NCI-H2171 treated with DMSO at 0.1 percent for 48 hours (cell line): ENCODE results near the gene PJA1.
A peak's percentile ranks its signal among the peaks of the same experiment; 100 is the strongest.

ENCODE experiments used
- DNase-seq: peaks from one replicate; lab custom pipeline; 2025; lab: John Stamatoyannopoulos, UW

Gene PJA1, protein sequence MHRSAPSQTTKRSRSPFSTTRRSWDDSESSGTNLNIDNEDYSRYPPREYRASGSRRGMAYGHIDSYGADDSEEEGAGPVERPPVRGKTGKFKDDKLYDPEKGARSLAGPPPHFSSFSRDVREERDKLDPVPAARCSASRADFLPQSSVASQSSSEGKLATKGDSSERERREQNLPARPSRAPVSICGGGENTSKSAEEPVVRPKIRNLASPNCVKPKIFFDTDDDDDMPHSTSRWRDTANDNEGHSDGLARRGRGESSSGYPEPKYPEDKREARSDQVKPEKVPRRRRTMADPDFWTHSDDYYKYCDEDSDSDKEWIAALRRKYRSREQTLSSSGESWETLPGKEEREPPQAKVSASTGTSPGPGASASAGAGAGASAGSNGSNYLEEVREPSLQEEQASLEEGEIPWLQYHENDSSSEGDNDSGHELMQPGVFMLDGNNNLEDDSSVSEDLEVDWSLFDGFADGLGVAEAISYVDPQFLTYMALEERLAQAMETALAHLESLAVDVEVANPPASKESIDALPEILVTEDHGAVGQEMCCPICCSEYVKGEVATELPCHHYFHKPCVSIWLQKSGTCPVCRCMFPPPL

GRCh38 chrX:69165087-69165651 lies at the start of gene PJA1:
TSS of gene PJA1 (minus strand) at chrX:69165453. CDS start at chrX:69163073, 2,380 bp downstream.
- peak; percentile 67 for DNase-seq

- DNase-seq = no peak
Observed at GRCh38 chrX:69214463-69214862, 49.2 kb upstream of the PJA1 start.

- no peak for DNase-seq
Observed at GRCh38 chrX:69211701-69212100, 46.4 kb upstream of the PJA1 start.

DNA sequence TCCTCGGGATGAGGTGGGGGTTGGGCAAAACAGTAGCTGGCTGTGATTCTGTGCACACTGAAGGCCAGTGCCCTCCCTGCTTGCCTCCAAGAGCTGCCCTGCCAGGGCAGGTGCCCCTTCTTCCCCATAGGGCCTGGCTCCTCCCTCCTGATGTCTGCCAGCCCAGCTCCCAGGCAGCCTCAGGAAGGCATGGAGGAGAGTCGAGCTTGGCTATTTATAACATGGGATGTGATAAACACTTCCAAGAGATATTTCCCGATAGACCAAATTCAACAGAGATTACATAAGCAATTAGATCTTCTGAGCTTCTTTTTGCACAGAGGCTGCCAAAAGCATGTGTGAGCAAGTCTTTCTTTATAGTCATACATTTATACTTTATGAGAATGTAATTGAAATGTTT lies 45.3 kb upstream of the PJA1 start:
- no peak for DNase-seq

DNA sequence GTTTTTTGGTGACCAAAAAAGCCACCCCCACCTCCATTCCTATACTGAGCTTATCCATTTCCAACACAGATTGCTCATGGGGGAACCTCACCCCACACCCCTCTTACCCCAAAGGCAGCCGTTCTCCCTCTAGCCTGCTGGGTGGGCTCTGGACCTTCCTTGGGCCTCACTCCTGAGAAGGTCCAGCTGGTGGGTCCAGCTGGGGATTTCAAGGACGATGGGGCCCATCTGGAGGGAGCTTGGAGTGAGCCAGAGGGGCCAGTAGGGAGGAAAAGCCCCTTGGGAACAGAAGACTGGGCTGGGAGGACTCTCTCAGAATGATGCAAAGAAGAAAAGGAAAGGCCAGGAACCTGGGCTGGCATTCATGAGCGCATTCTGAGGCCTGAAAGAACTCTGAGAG lies 42.0 kb upstream of the PJA1 start:
- DNase-seq = no peak

DNA sequence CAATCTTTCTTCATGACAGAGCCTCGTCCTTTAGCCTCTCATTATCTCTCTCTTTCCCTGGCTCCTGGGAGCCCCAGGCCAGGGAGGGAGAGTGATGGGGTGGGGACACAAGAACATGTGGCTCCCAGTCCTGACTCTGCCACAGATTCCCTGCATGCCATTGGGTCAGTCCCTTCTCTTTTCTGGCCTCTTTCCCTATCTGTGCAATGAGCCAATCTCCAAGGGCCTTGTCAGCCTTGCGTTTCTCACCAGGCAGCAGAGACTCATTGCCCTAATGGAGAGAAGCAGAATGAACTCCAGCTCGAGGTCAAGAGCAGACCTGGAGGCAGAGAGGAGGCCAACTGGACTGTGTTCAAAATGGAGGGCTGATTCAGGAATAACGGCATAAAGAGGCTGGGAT lies 38.4 kb upstream of the PJA1 start:
- DNase-seq = no peak

DNA sequence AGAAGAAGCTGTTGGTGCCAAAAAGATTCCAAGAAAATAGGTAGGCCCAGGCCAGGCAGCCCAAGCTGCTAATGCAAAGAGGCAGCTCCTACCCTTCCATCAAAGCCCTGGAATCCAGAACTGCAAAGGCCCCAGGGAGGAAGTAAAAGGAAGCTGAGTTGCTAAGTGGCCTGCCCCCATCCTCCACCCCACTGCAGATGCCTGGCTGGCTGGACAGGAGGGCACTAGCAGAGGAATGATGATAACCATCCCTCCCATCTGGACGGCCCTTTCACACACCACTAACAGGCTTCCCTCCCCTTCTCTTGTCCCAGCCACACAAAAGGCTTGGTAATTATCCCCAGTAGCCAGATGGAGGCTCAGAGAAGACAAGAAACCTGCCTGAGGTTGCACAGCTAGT lies 32.4 kb upstream of the PJA1 start:
- no peak for DNase-seq

- no peak for DNase-seq
Observed at GRCh38 chrX:69196666-69197065, 31.4 kb upstream of the PJA1 start.

- DNase-seq = no peak
Observed at GRCh38 chrX:69195810-69196209, 30.6 kb upstream of the PJA1 start.

DNA sequence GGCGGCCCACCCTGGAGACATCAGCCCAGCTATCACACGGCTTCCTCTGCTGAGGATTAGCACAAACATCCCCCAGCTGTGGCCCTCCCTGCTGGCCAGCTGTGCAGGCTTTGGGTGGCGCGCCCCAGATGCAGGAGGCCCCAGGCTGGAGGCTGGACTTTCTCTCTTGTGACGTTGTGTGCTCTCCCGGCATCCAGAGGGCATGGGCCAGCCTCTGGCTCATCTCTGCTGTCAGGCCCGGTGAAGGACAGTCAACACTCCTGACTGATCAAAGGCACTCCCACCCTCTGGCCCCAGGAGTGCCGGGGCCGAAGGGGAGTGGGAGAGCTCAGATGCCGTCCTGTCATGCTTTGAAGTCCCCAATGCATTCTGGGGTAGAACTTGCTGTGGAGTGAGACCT lies 29.9 kb upstream of the PJA1 start:
- no peak for DNase-seq

GRCh38 chrX:69192603-69193002 lies 27.4 kb upstream of the PJA1 start:
- no peak for DNase-seq

DNA sequence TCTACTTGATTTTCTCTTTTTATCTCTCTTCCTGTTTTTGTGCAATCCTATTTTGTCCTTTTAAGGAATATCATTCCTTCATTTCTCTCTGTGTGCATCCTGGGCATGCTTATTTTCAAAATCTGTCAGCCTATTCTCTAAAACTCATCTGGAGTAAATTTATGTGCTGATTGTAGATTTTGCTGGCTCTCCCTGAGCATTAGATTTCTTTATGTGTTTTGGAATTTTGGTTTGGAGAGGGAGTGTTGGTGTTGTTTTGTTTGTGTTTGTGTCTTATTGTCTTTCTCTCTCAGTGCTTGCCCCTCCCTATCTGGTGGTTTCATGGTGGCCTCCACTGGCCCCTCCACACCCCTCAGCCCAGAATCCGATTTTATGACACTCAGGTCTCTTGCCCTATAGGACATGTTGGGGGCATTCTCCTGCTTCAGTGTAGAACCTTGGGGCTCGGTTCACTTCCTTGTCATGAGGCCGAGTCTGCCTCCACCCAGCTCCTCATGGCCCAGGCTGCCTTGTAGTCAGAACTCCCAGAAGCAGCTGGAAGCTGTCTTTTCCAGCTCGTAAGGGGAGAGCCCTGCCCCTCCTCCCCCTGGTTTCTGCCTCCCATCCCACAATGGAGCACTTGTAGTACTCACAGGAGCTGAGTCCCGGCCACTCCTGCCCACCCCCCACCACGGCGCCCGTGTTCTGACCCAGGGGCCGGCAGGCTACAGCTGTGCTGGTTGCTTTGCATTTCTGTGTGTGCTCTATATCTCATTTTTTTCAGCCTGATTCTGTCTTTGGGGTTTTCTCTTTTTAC lies 24.5 kb upstream of the PJA1 start:
- DNase-seq = no peak

- DNase-seq = no peak
Observed at GRCh38 chrX:69186651-69187050, 21.4 kb upstream of the PJA1 start.

GRCh38 chrX:69185886-69186285 lies 20.6 kb upstream of the PJA1 start:
- DNase-seq = no peak

- DNase-seq = no peak
Observed at GRCh38 chrX:69185141-69185540, 19.9 kb upstream of the PJA1 start.

GRCh38 chrX:69182818-69183380 lies 17.6 kb upstream of the PJA1 start:
- no peak for DNase-seq

DNA sequence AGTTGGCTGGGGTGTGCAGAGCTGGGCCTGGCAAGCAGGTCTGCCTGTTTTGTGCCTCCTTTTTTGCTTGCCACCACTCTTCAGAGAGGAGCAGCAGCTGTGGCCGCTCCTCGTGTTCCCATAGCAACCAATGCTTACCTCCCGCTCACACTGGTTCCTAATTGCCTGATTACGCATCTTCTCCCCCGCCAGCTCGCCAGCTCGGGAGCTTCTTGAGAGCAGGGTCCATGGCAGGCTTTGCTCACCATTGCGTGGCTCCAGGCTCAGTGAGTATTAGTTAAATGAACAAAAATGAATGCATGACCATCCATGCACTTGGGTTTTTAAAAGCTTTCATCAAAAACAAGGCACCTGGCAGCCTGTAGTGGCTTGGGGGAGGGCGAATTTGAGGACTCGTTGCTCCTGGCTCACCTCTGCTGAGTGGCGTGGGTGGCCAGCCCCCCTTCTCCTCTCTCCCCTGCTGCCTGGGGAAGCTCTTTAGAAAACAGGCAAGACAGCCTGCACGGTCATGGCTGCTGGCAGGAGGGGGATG lies 14.2 kb upstream of the PJA1 start:
- peak; percentile 88 for DNase-seq

DNA sequence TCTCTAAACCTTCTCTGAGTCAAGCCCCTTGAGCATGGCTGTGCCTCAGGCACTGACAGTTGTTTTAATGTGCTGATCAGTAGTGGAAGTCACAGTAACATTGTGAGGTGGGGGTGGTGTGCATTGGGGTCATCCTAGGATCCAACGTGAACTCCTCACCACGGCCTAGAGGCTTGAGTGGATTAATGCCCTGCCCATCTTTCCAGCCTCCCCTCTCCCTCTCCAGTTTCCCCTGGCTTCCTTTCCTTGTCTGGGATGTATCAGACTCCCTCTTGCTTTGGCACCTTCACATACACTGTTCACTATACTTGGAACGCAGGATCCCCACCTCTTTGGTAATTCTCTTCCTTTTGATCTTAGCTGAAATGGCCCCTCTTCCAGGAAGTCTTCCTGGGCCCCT lies 13.3 kb upstream of the PJA1 start:
- no peak for DNase-seq

GRCh38 chrX:69177511-69178162 lies 12.4 kb upstream of the PJA1 start:
- DNase-seq = no peak

DNA sequence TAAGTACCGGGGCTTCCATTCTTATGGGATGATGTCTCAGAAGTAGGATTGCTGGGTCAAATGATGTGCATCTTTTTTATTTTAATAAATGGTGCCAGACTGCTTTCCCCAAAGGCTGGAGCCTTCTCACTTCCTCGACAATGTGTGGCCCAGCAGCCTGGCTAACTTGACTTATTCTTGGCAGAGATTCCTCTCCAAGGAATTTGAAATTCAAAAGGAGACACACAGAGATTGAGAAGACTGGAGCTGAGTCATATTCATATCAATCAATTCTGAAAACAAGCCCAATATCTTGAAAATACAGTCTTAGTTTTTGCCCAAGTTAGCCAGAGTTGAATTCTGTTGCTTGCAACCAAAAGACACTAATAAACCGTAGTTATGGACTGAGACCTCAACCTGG lies 10.8 kb upstream of the PJA1 start:
- no peak for DNase-seq

GRCh38 chrX:69173906-69174305 lies 8.7 kb upstream of the PJA1 start:
- DNase-seq = no peak

DNA sequence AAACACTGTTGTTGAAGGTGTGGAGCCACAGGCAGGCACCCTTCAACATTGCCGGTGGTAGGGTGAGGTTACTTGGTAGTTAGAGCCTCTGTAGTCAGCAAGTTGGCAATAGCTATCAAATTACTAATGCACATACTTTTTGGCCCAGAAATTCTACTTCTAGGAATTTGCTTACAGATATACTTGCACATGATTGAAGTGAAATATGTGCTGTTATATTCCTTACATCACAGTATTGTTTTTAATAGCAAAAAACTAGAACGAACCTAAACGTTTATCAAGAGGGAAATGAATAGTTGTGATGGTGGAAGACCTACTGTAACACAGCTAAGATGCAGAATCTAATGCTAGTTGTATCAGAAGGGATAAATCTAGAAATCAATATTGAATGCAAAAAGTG lies 7.7 kb upstream of the PJA1 start:
- no peak for DNase-seq
